ENCODE measurements around the gene TMIGD2. TPM values are rescaled to one million over a fixed set of nuclear protein-coding genes. Genes with fewer than 3 reads are reported as not detected.
"Not testable (repeated sequence)": the region's sequence is repeated elsewhere in the genome, so short reads cannot be mapped to it uniquely, and the experiment has no call there.

Gene TMIGD2
- polyA plus RNA-seq, 4 donors: 0.15 to 0.44 (median 0.37) TPM

GRCh38 chr19:4298810-4299550, 3.2 kb downstream of the TMIGD2 start:
- DNase-seq (ENCODE audit: low read depth in 4 of 4, low spot score in 3 of 4): no peak

GRCh38 chr19:4297901-4298809, 4.0 kb downstream of the TMIGD2 start:
- DNase-seq (ENCODE audit: low read depth in 4 of 4, low spot score in 3 of 4): no peak

GRCh38 chr19:4295972-4296771, 6.0 kb downstream of the TMIGD2 start:
- no peak for DNase-seq (ENCODE audit: low read depth in 4 of 4, low spot score in 3 of 4)

GRCh38 chr19:4294389-4294788, 7.8 kb downstream of the TMIGD2 start:
- no peak for DNase-seq (ENCODE audit: low read depth in 4 of 4, low spot score in 3 of 4)

- no peak for DNase-seq (ENCODE audit: low read depth in 4 of 4, low spot score in 3 of 4)
These were observed 9.7 kb downstream of the TMIGD2 start for GRCh38 chr19:4292515-4292914.

- DNase-seq (ENCODE audit: low read depth in 4 of 4, low spot score in 3 of 4): no peak
These were observed 10.9 kb downstream of the TMIGD2 start for GRCh38 chr19:4291184-4291732.

GRCh38 chr19:4288091-4288777, 14.0 kb downstream of the TMIGD2 start:
- DNase-seq (ENCODE audit: low read depth in 4 of 4, low spot score in 3 of 4): no peak

GRCh38 chr19:4286141-4286540, 16.0 kb downstream of the TMIGD2 start:
- not testable (repeated sequence) for DNase-seq (ENCODE audit: low read depth in 4 of 4, low spot score in 3 of 4)

GRCh38 chr19:4284974-4285373, 17.2 kb downstream of the TMIGD2 start:
- no peak for DNase-seq (ENCODE audit: low read depth in 4 of 4, low spot score in 3 of 4)

- no peak for DNase-seq (ENCODE audit: low read depth in 4 of 4, low spot score in 3 of 4)
These were observed 17.8 kb downstream of the TMIGD2 start for GRCh38 chr19:4284176-4284958.

- no peak for DNase-seq (ENCODE audit: low read depth in 4 of 4, low spot score in 3 of 4)
These were observed 22.4 kb downstream of the TMIGD2 start for GRCh38 chr19:4279530-4280422.

GRCh38 chr19:4279267-4279529, 23.0 kb downstream of the TMIGD2 start:
- DNase-seq (ENCODE audit: low read depth in 4 of 4, low spot score in 3 of 4): no peak

- DNase-seq (ENCODE audit: low read depth in 4 of 4, low spot score in 3 of 4): no peak
These were observed 23.5 kb downstream of the TMIGD2 start, which contains the start of gene SHD for GRCh38 chr19:4278419-4279266. Gene SHD, plus strand, starts transcription at chr19:4279266. Its CDS starts 798 bp downstream, at chr19:4280064.

GRCh38 chr19:4278010-4278409, 24.2 kb downstream of the TMIGD2 start:
- no peak for DNase-seq (ENCODE audit: low read depth in 4 of 4, low spot score in 3 of 4)

- no peak for DNase-seq (ENCODE audit: low read depth in 4 of 4, low spot score in 3 of 4)
These were observed 24.9 kb downstream of the TMIGD2 start for GRCh38 chr19:4277191-4277696.

GRCh38 chr19:4274321-4274686, 27.9 kb downstream of the TMIGD2 start:
- not testable (repeated sequence) for DNase-seq (ENCODE audit: low read depth in 4 of 4, low spot score in 3 of 4)

- no peak for DNase-seq (ENCODE audit: low read depth in 4 of 4, low spot score in 3 of 4)
These were observed 29.3 kb downstream of the TMIGD2 start for GRCh38 chr19:4272894-4273293.

All from right renal pelvis (tissue), 4 donors.